GM19397 (cell line): ENCODE results near the gene TYMP.
A peak's percentile ranks its signal among the peaks of the same experiment; 100 is the strongest.
"Not testable (repeated sequence)": the region's sequence is repeated elsewhere in the genome, so short reads cannot be mapped to it uniquely, and the experiment has no call there.

ENCODE experiments used
- ATAC-seq: cut with Tn5 transposase; IDR thresholded peaks from one replicate; pipeline ENCODE4 v1.9.1; 2021; ENCODE audit warnings: mild to moderate bottlenecking, moderate library complexity; ENCODE audit not compliant: unreplicated experiment

Gene TYMP

DNA sequence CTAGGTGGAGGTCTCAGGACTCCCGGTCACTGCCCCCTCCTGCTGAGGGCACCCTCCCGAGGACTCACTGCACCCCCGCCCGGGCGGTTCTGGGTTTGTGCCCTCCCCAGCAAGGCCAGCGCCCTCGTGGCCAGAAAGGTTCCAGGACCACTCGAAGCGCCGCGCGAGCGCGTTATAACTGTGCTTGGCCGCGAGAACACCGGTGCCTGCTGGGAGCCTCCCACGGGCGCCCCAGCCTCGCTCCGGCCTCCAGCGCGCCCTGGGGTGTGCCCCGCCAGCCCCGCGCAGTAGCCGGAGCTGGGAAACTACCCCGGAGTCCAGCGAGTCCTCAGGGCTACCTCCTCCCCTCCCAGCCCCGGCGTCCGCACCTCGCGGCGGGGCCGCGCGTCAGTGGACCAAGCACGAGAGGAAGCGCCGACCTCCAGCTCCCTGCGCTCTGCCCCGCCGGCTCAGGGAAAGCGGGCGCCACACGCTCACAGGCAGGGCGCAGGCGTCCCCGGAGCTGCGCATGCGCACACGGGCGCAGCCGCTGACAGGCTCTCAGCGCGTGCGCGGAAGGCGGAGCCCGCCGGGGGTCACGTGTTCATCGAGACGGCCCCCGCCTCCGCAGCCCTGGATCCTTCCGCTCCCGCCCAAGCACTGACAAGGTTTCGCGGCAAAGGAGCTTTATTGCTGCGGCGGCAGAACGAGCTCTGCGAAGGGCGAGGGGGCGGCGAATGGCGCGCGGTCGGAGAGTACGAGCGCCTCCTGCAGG, 4.5 kb downstream of the TYMP start, which contains the start of gene SCO2:
SCO2 (minus strand) TSS at position 495 of the 754 bp plus-strand sequence. CDS start 1,187 bp downstream, outside the sequence.
- ATAC-seq, result peak; percentile 46

DNA sequence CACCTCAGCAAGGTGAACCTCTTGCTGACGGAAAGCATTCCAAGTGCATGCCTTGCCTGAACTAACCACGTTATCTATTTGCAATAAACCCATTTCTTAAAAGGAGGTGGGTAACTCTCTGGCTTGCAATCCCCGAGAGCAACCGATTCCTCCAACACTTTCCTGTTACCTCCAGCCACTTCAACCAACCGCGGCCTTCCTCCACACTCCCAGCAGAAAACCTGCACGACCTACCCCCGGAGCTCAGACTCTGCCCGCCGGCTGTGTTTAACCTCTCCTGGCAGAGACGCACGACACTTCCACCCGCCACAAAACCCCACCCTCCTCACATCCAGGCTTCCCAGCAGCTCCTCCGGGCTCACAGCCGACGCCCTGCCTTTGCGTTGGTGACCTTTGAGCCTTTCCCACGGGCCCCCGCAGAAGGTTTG, 5.1 kb downstream of the TYMP start:
- ATAC-seq, result no peak

DNA sequence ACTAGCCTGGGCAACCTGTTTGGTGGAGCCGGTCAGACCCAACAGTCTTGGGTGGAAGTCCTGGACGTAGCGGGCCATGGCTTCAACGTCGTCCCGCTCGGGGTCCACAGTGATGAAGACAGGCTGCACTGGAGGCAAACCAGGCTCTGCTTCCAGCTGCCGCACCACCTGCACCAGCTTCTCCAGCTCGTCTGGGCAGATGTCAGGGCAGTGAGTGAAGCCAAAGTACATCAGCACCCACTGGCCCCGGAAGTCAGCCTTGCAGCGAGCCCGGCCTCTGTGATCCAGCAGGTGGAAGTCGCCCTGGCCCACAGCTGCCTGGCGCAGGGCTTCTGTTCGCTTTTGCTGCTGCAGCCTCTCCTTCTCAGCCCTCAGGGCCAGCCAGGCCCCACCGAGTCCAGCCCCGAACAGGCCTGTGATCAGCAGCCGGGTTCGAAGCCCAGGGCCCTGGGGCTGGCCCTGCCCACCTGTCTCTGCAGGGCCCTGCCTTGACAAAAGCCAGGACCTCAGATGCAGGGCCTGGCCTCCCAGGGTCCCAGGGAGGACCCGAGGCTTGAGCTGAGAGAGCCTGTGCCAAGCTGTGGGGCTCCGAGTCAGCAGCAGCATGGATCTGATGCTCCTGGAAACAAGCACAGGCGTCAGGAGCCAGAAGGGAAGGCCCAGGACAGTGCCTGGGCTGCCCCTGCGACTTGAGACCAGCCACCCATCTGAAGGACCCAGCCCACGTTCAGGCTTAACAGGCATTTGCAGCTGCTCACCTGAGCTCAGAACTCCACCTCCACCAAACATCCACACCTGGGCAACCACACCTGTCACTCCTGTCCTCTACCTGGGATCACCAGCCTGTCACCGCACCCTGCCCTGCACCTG, 5.8 kb downstream of the TYMP start:
- ATAC-seq, result no peak

DNA sequence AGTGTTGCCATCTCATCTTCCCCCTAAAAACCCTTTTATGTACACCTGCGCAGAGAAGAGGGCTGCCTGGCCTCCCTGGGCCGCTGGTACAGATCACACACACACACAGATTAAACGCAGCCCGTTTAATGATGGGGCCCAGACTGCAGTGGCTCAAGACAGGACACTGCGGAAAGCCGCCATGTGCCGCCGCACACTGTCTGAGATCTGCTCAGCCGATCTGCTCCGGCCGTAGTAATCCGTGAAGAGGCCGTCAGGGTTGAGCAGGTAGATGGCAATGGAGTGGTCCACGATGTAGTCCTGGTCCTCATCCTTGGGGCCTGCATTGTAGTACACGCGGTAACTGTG, 6.4 kb downstream of the TYMP start:
- no peak for ATAC-seq

DNA sequence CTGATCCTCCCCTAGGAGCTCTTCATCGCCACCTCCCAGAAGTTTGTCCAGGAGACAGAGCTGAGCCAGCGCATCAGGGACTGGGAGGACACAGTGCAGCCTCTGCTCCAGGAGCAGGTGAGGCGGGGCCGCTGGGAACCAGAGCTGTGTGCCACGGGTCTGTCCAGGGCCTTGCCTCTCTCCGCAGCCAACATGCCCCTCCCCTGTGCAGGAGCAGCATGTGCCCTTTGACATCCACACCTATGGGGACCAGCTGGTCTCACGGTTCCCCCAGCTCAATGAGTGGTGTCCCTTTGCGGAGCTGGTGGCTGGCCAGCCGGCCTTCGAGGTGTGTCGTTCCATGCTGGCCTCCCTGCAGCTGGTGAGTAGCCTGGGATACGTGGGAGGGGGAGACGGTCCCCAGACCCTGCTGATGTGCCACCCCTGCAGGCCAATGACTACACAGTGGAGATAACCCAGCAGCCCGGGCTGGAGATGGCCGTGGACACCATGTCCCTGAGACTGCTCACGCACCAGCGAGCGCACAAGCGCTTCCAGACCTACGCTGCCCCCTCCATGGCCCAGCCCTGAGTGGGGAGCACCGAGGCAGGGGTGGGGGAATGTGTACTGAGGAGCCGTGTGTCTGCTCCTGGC, 6.9 kb downstream of the TYMP start:
- no peak for ATAC-seq

DNA sequence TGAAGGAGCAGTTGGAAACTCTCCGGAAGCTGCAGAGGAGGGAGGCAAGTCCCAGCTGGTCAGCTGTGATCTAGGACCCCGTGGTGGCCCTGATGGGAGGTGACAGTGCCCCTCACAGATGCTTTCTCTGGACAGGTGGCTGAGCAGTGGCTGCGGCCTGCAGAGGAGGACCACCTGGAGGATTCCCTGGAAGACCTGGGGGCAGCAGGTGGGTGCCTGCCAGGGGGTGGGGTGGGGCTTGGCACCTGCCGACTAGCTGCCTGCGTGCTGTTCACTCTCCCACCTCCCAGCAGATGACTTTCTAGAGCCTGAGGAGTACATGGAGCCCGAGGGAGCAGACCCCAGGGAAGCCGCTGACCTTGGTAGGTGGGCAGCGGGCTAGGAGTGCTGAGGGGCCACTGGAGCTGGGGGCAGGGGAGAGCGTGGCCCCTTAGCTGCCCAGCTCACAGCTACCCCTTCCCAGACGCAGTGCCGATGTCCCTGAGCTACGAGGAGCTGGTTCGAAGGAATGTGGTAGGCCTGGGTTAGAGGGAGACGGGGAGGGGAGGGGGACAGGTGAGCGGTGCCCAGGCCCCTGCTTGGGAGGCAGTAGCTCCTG, 7.5 kb downstream of the TYMP start:
- ATAC-seq, result no peak

DNA sequence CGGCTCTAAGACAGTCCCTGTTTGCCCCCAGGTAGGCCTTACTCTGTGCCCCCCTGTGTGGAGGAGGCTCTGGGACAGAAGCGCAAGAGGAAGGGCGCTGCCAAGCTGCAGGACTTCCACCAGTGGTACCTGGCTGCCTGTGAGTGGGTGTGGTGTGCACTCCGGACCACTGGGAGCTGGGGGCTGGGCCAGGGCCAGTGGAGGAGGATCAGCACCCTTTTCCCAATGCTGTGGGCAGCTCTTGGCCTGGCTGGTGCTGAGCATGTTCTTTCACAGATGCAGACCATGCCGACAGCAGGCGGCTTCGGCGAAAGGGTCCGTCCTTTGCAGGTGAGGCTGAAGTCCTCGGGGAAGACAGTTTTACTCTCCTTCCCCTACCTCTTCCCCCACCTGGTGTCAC, 8.1 kb downstream of the TYMP start:
- ATAC-seq, result no peak

DNA sequence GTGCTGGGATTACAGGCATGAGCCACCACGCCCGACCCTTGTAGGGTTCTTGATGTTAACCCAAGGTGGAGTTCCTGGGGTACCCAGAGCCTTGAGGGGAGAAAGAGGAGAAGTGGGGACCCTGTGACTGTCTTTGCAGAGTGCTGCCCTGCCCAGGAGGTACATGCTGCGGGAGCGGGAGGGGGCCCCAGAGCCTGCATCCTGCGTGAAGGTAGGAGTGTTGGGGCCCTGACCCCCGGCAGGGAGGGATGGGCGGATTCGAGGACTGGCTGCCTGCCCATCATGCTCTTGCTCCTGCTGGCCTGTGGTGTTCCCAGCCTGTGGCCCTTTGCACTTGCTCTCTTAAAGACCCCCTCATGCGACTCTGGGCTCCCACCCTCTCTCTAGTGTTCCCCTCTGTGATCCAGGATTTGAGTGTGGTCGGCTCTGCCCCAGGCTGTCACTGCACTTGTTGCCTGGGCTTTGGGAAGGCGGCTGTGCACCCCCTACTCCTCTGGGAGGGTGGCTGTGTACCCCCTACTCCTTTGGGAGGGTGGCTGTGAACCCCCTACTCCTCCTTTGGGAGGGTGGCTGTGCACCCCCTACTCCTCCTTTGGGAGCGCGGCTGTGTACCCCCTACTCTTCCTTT, 8.9 kb downstream of the TYMP start:
- no peak for ATAC-seq

DNA sequence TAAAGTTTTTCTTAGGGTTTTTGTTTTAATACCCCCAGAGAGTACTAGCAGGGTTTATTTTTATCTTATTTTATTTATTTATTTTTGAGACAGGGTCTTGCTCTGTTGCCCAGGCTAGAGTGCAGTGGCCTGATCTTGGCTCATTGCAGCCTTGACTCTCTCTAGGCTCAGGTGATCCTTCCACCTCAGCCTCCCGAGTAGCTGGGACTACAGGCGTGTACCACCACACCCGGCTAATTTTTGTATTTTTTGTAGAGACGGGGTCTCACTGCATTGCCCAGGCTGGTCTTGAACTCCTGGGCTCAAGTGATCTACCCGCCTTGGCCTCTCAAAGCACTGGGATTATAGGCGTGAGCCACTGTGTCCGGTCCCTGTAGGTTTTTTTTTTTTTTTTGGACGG, 9.6 kb downstream of the TYMP start:
- ATAC-seq, result not testable (repeated sequence)

DNA sequence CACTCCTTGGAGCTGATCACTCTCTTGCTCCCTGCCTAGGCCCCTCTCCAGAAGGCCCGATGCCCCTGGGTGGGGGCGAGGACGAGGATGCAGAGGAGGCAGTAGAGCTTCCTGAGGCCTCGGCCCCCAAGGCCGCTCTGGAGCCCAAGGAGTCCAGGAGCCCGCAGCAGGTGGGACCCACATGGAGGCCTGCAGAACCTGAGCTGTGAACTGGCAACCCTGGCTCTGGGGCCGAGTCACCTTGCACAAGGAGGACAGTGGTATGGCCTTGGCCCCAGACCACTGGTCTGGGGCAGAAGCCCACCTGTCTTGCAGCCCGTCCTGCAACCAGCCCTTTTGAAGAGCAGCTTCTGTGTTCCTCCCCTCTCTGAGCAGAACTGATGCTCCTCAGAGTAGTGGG, 10.7 kb downstream of the TYMP start:
- no peak for ATAC-seq

DNA sequence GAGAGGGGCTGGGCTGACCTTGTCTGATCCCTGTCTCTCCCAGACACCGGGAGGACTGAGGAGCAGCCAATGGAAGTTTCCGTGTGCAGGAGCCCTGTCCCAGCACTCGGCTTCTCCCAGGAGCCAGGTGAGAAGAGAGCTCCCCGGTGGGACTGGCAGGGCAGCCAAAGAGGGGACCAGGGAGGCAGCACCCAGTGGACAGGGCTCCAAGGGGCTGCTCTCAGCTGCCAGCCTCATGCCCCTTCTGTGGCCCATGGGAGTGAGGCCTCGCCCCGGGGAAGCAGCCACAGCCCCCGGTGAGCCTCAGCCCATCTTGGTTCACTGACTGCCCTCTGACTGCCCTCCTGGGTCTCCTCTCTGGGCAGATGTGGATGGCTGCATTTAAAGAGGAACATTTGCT, 11.2 kb downstream of the TYMP start:
- ATAC-seq, result no peak

DNA sequence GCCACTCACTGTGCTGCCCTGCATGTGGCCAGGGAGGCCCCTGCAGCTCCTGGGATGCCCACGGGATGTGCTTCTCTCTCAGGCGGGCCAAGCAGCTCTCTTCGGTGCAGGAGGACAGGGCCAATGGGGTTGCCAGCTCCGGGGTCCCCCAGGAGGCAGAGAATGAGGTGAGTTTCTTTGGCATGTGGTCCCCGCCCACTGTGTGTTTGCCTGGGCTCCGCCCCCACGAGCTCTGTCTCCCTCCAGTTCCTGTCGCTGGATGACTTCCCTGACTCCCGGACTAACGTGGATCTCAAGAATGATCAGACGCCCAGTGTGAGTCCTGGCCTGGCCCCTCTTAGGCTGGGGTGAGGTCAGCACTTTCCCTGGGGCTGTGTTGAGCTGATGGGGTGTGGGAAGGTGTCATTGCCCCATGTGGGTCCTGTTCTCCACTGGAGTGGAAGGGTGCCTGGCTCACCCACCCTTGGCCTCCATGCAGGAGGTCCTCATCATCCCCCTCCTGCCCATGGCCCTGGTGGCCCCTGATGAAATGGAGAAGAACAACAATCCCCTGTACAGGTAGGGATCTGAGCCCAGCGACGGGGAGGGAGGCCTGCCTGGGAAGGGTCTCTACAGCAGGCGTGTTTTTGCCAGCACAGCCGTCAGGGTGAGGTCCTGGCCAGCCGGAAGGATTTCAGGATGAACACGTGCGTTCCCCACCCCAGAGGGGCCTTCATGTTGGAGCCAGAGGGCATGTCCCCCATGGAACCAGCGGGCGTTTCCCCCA, 12.1 kb downstream of the TYMP start:
- no peak for ATAC-seq

DNA sequence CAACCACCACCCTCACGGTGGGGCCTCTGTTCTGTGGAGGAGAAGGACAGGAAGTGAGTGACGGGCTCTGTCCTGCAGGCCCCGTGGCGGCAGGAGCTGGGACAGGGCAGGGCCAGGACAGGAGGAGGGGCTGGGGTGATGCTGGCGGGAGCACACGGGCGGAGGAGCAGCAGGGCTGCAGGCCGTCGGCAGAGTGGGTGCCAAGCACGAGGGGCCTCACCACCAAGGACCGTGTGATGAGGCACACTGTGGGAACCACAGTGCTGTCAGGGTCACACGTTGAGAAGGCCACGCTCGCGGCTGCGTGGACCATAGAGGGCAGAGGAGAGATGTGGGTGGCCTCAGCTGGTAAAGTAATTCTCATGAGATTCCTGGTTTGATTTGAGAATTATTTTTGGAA, 12.9 kb downstream of the TYMP start:
- no peak for ATAC-seq

DNA sequence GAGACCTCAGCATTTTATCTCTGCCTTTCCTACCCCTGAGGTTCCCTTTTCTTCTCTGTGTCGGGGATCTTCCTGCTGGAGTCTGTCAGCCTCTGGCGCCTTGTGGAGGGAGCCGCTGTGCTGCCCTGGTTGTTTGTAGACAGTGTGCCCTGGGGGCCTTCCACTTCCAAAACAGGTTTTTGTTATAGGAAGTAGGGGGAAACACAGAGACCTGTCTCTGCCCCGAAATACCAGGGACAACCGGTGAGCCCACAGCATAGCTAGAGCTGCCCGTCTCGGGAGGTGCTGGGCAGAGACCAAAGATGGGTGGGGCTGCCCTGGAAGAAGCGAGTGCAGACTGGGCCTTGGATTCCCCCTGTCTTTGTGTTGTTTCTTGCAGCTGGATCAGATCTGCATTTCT, 13.7 kb downstream of the TYMP start:
- no peak for ATAC-seq

DNA sequence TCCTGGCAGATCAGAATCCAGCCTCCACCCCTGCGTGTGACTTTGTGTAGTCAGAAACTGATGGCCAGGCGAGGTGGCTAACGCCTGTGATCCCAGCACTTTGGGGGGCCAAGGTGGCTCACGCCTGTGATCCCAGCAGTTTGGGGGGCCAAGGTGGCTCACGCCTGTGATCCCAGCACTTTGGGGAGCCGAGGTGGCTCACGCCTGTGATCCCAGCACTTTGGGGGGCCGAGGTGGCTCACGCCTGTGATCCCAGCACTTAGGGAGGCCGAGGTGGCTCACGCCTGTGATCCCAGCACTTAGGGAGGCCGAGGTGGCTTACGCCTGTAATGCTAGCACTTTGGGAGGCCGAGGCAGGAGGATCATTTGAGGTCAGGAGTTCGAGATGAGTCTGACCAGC, 16.6 kb downstream of the TYMP start:
- no peak for ATAC-seq

DNA sequence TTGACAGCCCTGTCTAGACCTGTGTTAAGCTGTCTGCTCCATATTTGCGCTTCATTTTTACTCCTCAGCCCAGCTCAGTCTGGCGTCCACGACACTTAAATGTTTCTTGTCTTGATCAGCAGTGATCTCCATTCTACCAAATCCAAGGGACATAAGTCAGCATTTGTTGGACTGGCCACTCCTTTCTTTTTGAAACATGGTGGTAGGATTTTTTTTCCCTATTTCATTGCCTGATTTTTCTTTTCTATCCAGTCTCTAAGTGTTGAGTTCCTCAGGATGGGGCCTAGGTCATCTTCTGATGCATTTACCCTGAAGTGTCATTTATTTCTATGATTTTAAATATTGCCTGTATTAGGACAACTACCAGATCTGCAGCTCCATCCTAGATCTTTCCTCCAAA, 20.9 kb downstream of the TYMP start:
- no peak for ATAC-seq

DNA sequence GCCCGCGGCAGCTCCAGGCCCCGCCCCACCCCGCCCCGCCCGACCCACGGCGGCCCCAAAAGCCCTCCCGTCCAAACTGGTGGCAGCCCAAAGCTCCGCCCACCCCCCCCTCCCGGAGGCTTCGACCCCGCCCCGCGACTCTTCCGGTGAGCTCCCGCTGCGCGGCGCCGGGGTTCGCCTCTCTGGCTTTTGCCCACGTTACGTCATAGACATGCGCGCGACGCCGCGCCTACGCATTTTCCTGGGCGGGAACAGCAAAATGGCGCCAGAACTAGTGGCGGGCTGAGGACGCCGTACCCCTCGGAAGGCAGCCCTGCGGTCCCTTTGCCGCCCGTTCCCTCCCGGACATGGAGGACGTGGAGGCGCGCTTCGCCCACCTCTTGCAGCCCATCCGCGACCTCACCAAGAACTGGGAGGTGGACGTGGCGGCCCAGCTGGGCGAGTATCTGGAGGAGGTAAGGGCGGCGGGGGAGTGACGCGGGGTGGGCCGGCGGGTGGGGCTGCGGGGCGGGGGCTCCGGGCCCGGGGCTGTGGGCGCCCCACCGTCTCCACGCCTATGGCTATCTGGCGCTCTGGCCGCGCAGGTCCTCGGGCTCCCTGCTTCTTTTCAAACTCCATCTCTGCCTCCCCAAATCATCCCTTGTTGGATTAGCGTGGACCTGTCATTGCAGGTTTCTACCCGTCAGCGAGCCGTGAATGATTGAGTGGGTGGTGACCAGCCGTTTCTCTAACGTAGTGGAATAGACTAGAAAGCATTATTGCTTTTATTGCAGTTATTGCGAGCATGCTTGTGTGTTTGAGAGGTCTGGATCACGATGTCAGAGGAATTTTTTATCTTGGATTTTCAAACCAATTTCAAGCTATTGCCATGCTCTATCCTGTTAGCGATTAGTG, 21.6 kb downstream of the TYMP start, which contains the start of gene NCAPH2:
NCAPH2 (plus strand) TSS at position 234 of the 894 bp plus-strand sequence; CDS start at position 348, 114 bp downstream.
- peak; percentile 72 for ATAC-seq

DNA sequence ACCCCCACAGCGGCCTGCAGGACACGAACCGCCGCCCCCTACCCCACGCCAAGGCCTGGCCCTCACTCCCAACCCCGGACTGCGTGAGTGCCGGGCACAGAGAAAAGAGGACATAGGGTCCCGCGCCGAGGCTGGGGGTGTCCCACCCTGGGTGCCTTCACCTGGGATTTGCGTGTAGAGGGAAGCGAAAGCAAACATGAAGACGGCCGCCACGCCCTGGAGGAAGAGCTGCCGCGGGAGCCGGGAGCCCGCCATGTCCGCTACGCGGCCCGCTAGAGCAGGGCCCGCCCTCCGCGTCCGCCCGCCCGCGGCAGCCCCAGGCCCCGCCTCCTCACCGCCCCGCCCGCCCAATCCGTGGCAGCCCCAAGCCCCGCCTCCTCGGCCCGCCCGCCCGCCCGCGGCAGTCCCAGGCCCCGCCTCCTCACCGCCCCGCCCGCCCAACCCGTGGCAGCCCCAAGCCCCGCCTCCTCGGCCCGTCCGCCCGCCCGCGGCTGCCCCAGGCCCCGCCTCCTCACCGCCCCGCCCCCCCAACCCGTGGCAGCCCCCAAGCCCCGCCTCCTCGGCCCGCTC, 22.3 kb downstream of the TYMP start, which contains the start of gene LMF2:
LMF2 (minus strand) TSS at position 282 of the 570 bp plus-strand sequence; CDS start at position 255, 27 bp downstream.
- peak; percentile 55 for ATAC-seq
